Measurements from ENCODE around the gene FRMPD4. TPM values are rescaled to one million over a fixed set of nuclear protein-coding genes. Genes with fewer than 3 reads are reported as not detected.

Gene FRMPD4
- total and polyA plus RNA-seq, 10 of the 15 experiments (the other 5 are each of a cell fraction or from before 2014, with no cell fraction given) = not detected

- ChIA-PET POLR2A (no interaction called here), SMC1A (ENCODE audit: uncharacterized antibody, unreplicated experiment) (no interaction called here), CTCF (no interaction called here), RAD21 (ENCODE audit: unreplicated experiment) (interaction anchor here (1.1 kb wide), 1 partner anchor 298 kb away, joined by 3 read pairs; no protein-coding TSS in a partner anchor)
- Histone ChIP-seq H3K4me2 (ENCODE audit: control insufficient read depth, insufficient read depth) (no peak overlapping the region), H3K27ac (ENCODE audit: control insufficient read depth, insufficient read depth) (no peak overlapping the region), H3K9ac (ENCODE audit: control insufficient read depth, insufficient read depth, low read length) (no peak overlapping the region), H3K9me3 (replicated peaks; ENCODE audit: control insufficient read depth, insufficient read depth, low read length) (no peaks in the 10 kb centered on the region), H3K36me3 (ENCODE audit: control insufficient read depth in 2 of 2, insufficient read depth in 2 of 2, low read length in 1 of 2) (no peaks in the 10 kb centered on the region), H3K27me3 (replicated peaks in 1 of 2; ENCODE audit: control insufficient read depth in 2 of 2, insufficient read depth in 2 of 2, low read length in 1 of 2) (peaks cover 0 to 1% of the 10 kb centered on the region in 2 experiments; a peak in 3 of 4 replicates), H4K20me1 (ENCODE audit: control insufficient read depth, insufficient read depth) (no peaks in the 10 kb centered on the region), H2AFZ (ENCODE audit: control insufficient read depth, low read depth, low read length) (no peak overlapping the region), H3K4me3 (no peak overlapping the region), H3K79me2 (ENCODE audit: control insufficient read depth, insufficient read depth, low read length) (no peaks in the 10 kb centered on the region), H3K4me1 (ENCODE audit: control insufficient read depth, insufficient read depth, low read length) (no peaks in the 10 kb centered on the region)
- FAIRE-seq = no peak
- no peak for TF ChIP-seq MAX (IDR thresholded peaks at IDR 0.05; ENCODE audit: low read depth, low read length)
- no peak for TF ChIP-seq HDAC6 (IDR thresholded peaks at IDR 0.05; ENCODE audit: unreplicated experiment)
- TF ChIP-seq POLR2A (IDR thresholded peaks at IDR 0.05; ENCODE audit: low read depth, low read length) = no peak
- no peak for TF ChIP-seq EZH2 (IDR thresholded peaks at IDR 0.05; ENCODE audit: borderline replicate concordance, control insufficient read depth, low read depth, low read length)
- TF ChIP-seq NR2C1 (IDR thresholded peaks at IDR 0.05) = no peak
- no peak for TF ChIP-seq RBBP5 (conservative IDR thresholded peaks at IDR 0.05)
- no peak for TF ChIP-seq ATF2 (IDR thresholded peaks at IDR 0.05; ENCODE audit: low read length)
- no peak for TF ChIP-seq E2F8 (IDR thresholded peaks at IDR 0.05; ENCODE audit: low read depth, partially characterized antibody)
- no peak for TF ChIP-seq ZNF217 (IDR thresholded peaks at IDR 0.05)
- no peak for TF ChIP-seq LARP7 (IDR thresholded peaks at IDR 0.05)
- TF ChIP-seq IRF5 (IDR thresholded peaks at IDR 0.05; ENCODE audit: borderline replicate concordance) = no peak
- no peak for TF ChIP-seq NRF1 (conservative IDR thresholded peaks at IDR 0.05; ENCODE audit: low read depth, low read length)
- no peak for TF ChIP-seq ZBTB33 (IDR thresholded peaks at IDR 0.05)
- TF ChIP-seq IRF4 (IDR thresholded peaks at IDR 0.05; ENCODE audit: low read depth, low read length) = no peak
- no peak for TF ChIP-seq NFYA (IDR thresholded peaks at IDR 0.05; ENCODE audit: borderline replicate concordance, low read depth, low read length)
- no peak for TF ChIP-seq PKNOX1 (IDR thresholded peaks at IDR 0.05)
- no peak for TF ChIP-seq YBX1 (IDR thresholded peaks at IDR 0.05)
- intact Hi-C loops (cut with micrococcal nuclease; ENCODE audit: unreplicated experiment) (no loop called here), in situ Hi-C loops (cut with MboI) (no loop called here)
- DNase-seq (ENCODE audit: low read depth, low spot score) = no peak
- BruUV-seq (replicated peaks) = no TSS peak
- 29% methylated on average over 3 of the region's 3 CpGs for WGBS (ENCODE audit: insufficient coverage, insufficient replicate concordance, low lambda C conversion rate, missing lambda C conversion rate)
- ATAC-seq = no peak
Measured at GRCh38 chrX:12370497-12370986, 232.3 kb downstream of the FRMPD4 start.

Data from GM12878 (cell line).